Type B pancreatic cell (in vitro differentiated cells): ENCODE results near the gene PSMC1. TPM values are rescaled to one million over a fixed set of nuclear protein-coding genes. Genes with fewer than 3 reads are reported as not detected.

Experiments used
- DNase-seq: peaks from one replicate; pipeline ENCODE4 v3.0.0; 2021; ENCODE audit warnings: mixed read lengths; ENCODE audit not compliant: unreplicated experiment; ENCODE audit errors: extremely low spot score
- H3K27ac Mint-ChIP-seq: 2 replicates; pipeline ENCODE4 v1.8.0; 2021; ENCODE audit warnings: mild to moderate bottlenecking, mixed read lengths
- H3K27me3 Mint-ChIP-seq: 2 replicates; pipeline ENCODE4 v1.8.0; 2021; ENCODE audit warnings: mixed read lengths
- H3K36me3 Mint-ChIP-seq: 2 replicates; pipeline ENCODE4 v1.8.0; 2021; ENCODE audit warnings: mixed read lengths
- H3K4me1 Mint-ChIP-seq: one replicate; pipeline ENCODE4 v1.8.0; 2021; ENCODE audit warnings: mixed read lengths; ENCODE audit not compliant: unreplicated experiment
- H3K4me3 Mint-ChIP-seq: 2 replicates; pipeline ENCODE4 v1.8.0; 2021; ENCODE audit warnings: mild to moderate bottlenecking, mixed read lengths
- H3K9me3 Mint-ChIP-seq: 2 replicates; pipeline ENCODE4 v1.8.0; 2021; ENCODE audit warnings: mixed read lengths
- CTCF ChIP-seq: fragments of 200-600 bp; sonication (generic); conservative IDR thresholded peaks from 2 replicates; pipeline ENCODE4 v1.5.0; 2021; ENCODE audit warnings: antibody characterized with exemption, mild to moderate bottlenecking
- total RNA-seq: library from RNA; stranded (reverse); gene quantifications from 2 replicates; pipeline ENCODE4 v1.2.1, GENCODE V29; 2021; ENCODE audit warnings: low replicate concordance

The PSMC1 gene
- total RNA-seq, 1 donor from 2014 or later = 109 TPM

- peaks cover 26% of the 10 kb centered on the region for H3K36me3 Mint-ChIP-seq
- H3K27me3 Mint-ChIP-seq = no peaks in the 10 kb centered on the region
- DNase-seq = no peak
- H3K4me3 Mint-ChIP-seq = no peak overlapping the region
- TF ChIP-seq CTCF = no peak
- peaks cover 7% of the 10 kb centered on the region for H3K9me3 Mint-ChIP-seq
- no peak overlapping the region for H3K27ac Mint-ChIP-seq
- no peaks in the 10 kb centered on the region for H3K4me1 Mint-ChIP-seq
Measured at GRCh38 chr14:90319173-90319572, 62.8 kb downstream of the PSMC1 start.

- H3K4me1 Mint-ChIP-seq = no peaks in the 10 kb centered on the region
- DNase-seq = no peak
- H3K4me3 Mint-ChIP-seq = no peak overlapping the region
- peaks cover 30% of the 10 kb centered on the region for H3K36me3 Mint-ChIP-seq
- no peak for TF ChIP-seq CTCF
- H3K27ac Mint-ChIP-seq = no peak overlapping the region
- no peaks in the 10 kb centered on the region for H3K27me3 Mint-ChIP-seq
- H3K9me3 Mint-ChIP-seq = peaks cover 7% of the 10 kb centered on the region
Measured at GRCh38 chr14:90319634-90320541, 63.5 kb downstream of the PSMC1 start.

GRCh38 chr14:90321891-90322290 is 65.5 kb downstream of the PSMC1 start:
- no peaks in the 10 kb centered on the region for H3K27me3 Mint-ChIP-seq
- no peak overlapping the region for H3K27ac Mint-ChIP-seq
- TF ChIP-seq CTCF = no peak
- no peak overlapping the region for H3K4me3 Mint-ChIP-seq
- H3K9me3 Mint-ChIP-seq = peaks cover 7% of the 10 kb centered on the region
- H3K36me3 Mint-ChIP-seq = peaks cover 29% of the 10 kb centered on the region
- H3K4me1 Mint-ChIP-seq = no peaks in the 10 kb centered on the region
- no peak for DNase-seq

Other genes starting within 250 kb of the PSMC1 start
- 3.2 and 3.8 TPM in 2 replicates for gene KCNK13, start 194.6 kb upstream of the PSMC1 start, total RNA-seq
- gene NRDE2, start 75.4 kb downstream of the PSMC1 start, total RNA-seq = 17.5 and 22.8 TPM in 2 replicates
- gene CALM1, start 140.5 kb downstream of the PSMC1 start, total RNA-seq = 347 and 430 TPM in 2 replicates